Measurements from ENCODE around the gene ITGB1BP1.

Gene ITGB1BP1

DNA sequence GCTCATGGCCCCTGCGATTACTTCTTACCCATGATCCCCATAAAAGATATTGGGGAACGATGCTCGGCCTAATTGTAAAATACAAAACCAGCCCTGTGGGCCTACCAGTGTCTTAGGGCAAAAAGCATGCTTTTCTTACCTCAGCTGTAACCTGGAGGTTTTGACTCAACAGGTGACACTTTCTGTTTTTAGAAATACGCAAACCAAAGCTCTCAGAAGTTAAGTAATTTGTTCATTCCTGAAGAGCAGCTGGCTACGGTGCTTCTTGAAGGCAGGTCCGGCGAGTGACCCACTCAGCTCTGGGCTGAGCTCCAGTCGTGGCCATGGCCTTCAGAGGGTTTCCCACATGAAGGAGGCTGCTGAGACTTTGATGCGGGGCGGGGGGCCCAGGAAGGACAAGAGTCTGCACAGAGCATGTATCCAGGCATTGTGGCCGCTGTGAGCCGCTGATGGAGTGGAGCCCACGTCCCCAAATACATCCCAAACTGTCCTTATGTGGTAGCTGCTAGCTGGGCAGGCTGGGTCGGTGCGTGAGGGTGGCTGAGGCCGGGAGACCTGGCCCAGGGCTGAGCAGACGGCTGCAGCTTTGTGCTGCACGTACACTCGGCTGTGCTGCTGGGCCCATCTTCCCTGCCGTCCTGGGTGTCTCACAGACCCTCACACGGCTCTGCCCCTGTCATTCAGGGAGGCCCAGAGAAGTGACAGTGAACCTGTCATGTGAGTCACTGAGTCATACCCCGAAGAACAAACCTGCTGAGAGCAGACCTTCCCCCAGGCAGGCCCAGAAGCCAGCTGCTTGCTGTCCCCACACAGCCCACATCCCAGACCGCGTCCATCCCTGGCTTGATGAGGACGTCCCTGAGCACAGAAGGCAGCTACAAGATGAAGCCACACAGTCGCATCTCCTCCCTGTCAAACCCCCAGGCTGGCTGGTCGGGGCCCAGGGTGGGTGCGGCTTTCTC, 34.1 kb downstream of the ITGB1BP1 start:
- H3K27me3 ChIP-seq (ENCODE audit: control insufficient read depth, insufficient read depth, low read length): no peaks in the 10 kb centered on the region
- H3K36me3 ChIP-seq (ENCODE audit: control insufficient read depth, insufficient read depth, low read length): no peaks in the 10 kb centered on the region
- no peaks in the 10 kb centered on the region for H3K4me1 ChIP-seq
- H3K4me3 ChIP-seq (ENCODE audit: low read depth, low read length): no peak overlapping the region
- no peak overlapping the region for H3K9ac ChIP-seq
- no peak overlapping the region for H3K4me2 ChIP-seq (ENCODE audit: low read length)
- no peak overlapping the region for H2AFZ ChIP-seq
- TF ChIP-seq, protein P1, sequence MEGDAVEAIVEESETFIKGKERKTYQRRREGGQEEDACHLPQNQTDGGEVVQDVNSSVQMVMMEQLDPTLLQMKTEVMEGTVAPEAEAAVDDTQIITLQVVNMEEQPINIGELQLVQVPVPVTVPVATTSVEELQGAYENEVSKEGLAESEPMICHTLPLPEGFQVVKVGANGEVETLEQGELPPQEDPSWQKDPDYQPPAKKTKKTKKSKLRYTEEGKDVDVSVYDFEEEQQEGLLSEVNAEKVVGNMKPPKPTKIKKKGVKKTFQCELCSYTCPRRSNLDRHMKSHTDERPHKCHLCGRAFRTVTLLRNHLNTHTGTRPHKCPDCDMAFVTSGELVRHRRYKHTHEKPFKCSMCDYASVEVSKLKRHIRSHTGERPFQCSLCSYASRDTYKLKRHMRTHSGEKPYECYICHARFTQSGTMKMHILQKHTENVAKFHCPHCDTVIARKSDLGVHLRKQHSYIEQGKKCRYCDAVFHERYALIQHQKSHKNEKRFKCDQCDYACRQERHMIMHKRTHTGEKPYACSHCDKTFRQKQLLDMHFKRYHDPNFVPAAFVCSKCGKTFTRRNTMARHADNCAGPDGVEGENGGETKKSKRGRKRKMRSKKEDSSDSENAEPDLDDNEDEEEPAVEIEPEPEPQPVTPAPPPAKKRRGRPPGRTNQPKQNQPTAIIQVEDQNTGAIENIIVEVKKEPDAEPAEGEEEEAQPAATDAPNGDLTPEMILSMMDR (IDR thresholded peaks at IDR 0.05): no peak
- no peaks in the 10 kb centered on the region for H3K79me2 ChIP-seq
- no peaks in the 10 kb centered on the region for H3K9me3 ChIP-seq (ENCODE audit: control insufficient read depth, low read length)
- H3K27ac ChIP-seq: no peak overlapping the region

DNA sequence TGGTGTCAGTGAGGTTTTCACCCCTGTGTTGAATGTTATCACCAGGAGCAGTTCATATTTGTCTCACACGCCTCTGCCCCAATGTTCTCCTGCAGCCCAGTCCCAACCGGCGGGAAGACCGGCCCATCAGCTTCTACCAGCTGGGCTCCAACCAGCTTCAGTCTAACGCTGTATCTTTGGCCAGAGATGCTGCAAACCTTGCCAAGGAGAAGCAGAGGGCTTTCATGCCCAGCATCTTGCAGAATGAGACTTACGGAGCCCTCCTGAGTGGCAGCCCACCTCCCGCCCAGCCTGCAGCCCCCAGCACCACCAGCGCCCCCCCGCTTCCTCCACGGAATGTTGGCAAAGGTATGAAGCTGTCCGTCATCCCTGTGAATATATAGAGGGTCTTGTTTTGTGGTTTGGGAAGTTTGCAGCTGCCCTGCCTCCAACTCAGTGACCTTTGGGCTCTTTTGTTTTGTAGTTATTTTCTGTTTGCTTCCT, 35.1 kb downstream of the ITGB1BP1 start:
- Histone ChIP-seq H3K27me3 (ENCODE audit: control insufficient read depth, insufficient read depth, low read length) (no peaks in the 10 kb centered on the region), H3K4me2 (ENCODE audit: low read length) (no peak overlapping the region), H3K79me2 (no peaks in the 10 kb centered on the region), H2AFZ (no peak overlapping the region), H3K9me3 (ENCODE audit: control insufficient read depth, low read length) (no peaks in the 10 kb centered on the region), H3K4me1 (no peaks in the 10 kb centered on the region), H3K9ac (no peak overlapping the region), H3K36me3 (ENCODE audit: control insufficient read depth, insufficient read depth, low read length) (no peaks in the 10 kb centered on the region), H3K27ac (no peak overlapping the region), H3K4me3 (ENCODE audit: low read depth, low read length) (no peak overlapping the region)
- TF ChIP-seq, protein P1 (IDR thresholded peaks at IDR 0.05): no peak

DNA sequence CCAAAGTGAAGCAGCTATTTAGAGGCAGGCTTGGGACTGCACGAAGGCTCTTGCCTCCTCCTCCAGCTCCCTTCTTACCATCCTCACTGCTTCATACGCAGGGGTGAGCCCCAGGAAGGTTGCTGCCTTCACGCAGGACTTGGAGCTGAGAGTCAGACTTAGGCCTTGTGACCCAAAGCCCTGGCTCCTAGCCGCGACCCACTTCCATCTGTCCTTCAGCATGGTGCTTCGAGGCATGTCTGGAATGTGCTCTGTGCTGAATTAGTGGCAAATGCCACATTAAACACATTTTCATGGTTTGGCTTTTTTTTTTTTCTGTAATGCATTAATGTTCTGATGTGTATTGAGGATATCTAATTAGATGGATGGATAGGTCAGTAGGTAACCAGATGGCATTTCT, 37.5 kb downstream of the ITGB1BP1 start:
- Histone ChIP-seq H3K27ac (no peak overlapping the region), H3K9me3 (ENCODE audit: control insufficient read depth, low read length) (no peaks in the 10 kb centered on the region), H2AFZ (no peak overlapping the region), H3K4me2 (ENCODE audit: low read length) (no peak overlapping the region), H3K9ac (no peak overlapping the region), H3K79me2 (no peaks in the 10 kb centered on the region), H3K4me1 (no peaks in the 10 kb centered on the region), H3K27me3 (ENCODE audit: control insufficient read depth, insufficient read depth, low read length) (no peaks in the 10 kb centered on the region), H3K4me3 (ENCODE audit: low read depth, low read length) (no peak overlapping the region), H3K36me3 (ENCODE audit: control insufficient read depth, insufficient read depth, low read length) (no peaks in the 10 kb centered on the region)
- TF ChIP-seq, protein P1 (IDR thresholded peaks at IDR 0.05): no peak

DNA sequence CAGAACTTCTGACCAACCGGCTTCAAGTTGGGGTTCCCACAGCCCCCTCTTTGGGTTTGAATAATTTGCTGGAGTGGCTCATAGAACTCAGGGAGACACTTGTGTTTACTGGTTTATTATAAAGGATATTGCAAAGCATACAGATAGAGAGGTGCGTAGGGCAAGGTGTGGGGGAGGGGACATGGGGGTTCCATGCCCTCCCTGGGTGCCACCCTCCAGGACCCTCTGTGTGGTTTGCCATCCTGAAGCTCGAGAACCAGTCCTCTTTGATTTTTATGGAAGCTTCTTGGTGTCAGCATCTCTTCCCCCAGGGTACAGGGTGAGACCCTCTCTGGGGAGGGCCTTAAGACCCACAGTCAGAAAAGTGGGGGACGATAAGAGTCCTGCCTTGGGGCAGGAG, 38.8 kb downstream of the ITGB1BP1 start:
- no peak overlapping the region for H2AFZ ChIP-seq
- H3K36me3 ChIP-seq (ENCODE audit: control insufficient read depth, insufficient read depth, low read length): no peaks in the 10 kb centered on the region
- no peak overlapping the region for H3K27ac ChIP-seq
- no peak overlapping the region for H3K4me3 ChIP-seq (ENCODE audit: low read depth, low read length)
- H3K9ac ChIP-seq: no peak overlapping the region
- no peaks in the 10 kb centered on the region for H3K79me2 ChIP-seq
- H3K9me3 ChIP-seq (ENCODE audit: control insufficient read depth, low read length): no peaks in the 10 kb centered on the region
- TF ChIP-seq, protein P1 (IDR thresholded peaks at IDR 0.05): no peak
- H3K27me3 ChIP-seq (ENCODE audit: control insufficient read depth, insufficient read depth, low read length): no peaks in the 10 kb centered on the region
- no peaks in the 10 kb centered on the region for H3K4me1 ChIP-seq
- H3K4me2 ChIP-seq (ENCODE audit: low read length): no peak overlapping the region

Measured in parathyroid adenoma (tissue), 2 donors.